Measurements from ENCODE around the gene CTNNBL1.

GRCh38 chr20:37867289-37868195 lies 173.7 kb downstream of the CTNNBL1 start:
- no peak for TF ChIP-seq CTCF (IDR thresholded peaks at IDR 0.05)
- no peak for TF ChIP-seq EP300 (IDR thresholded peaks at IDR 0.05)
- TF ChIP-seq POLR2A (IDR thresholded peaks at IDR 0.05), result no peak

Data from stomach (tissue), 4 donors.